Measurements from ENCODE around the gene ALG9.
A peak's percentile ranks its signal among the peaks of the same experiment; 100 is the strongest.

The ALG9 gene

GRCh38 chr11:111741751-111742150 lies 129.6 kb downstream of the ALG9 start:
- DNase-seq (ENCODE audit: low read depth, low spot score): no peak
- no peak overlapping the region for H3K27ac ChIP-seq

- H3K27ac ChIP-seq: no peak overlapping the region
- DNase-seq (ENCODE audit: low read depth, low spot score): no peak
Measured at GRCh38 chr11:111739299-111739698, 132.1 kb downstream of the ALG9 start.

DNA sequence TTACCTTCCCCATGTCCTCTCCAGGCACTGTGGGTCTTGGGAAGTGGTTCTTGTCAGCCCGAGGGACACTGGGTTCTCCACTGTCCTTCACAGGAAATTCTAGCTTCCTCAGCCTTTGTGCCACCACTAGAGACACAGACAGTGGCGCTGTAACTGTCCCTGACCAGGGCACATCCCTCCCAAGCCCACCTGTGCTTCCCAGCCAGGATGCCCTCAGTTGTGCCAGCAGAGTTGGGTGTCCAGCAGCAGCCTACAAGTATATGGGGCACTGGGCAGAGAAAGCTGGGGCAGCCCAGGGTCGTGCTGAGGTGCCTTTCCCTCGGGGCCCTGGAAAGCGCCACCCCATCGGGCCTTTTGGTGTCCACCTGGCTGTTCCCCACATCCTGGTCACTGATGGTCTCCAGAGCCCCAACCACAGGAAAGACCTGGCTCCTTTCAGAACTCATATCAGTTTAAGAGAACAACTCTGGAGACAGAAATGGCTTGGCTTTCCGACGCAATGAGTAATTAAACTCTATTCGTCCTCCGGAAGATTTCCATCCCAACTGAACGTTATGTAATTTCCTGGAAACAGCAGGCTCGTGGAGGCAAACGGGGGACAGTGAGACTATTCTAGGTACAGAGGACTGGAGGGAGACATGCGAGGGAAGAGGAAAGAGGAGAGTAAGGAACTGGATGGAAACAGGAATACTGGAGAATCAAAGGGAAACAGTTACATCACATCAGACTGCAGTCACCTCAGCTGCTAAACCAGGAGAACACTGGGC lies 133.8 kb downstream of the ALG9 start:
- H3K27ac ChIP-seq: no peak overlapping the region
- DNase-seq (ENCODE audit: low read depth, low spot score): no peak

DNA sequence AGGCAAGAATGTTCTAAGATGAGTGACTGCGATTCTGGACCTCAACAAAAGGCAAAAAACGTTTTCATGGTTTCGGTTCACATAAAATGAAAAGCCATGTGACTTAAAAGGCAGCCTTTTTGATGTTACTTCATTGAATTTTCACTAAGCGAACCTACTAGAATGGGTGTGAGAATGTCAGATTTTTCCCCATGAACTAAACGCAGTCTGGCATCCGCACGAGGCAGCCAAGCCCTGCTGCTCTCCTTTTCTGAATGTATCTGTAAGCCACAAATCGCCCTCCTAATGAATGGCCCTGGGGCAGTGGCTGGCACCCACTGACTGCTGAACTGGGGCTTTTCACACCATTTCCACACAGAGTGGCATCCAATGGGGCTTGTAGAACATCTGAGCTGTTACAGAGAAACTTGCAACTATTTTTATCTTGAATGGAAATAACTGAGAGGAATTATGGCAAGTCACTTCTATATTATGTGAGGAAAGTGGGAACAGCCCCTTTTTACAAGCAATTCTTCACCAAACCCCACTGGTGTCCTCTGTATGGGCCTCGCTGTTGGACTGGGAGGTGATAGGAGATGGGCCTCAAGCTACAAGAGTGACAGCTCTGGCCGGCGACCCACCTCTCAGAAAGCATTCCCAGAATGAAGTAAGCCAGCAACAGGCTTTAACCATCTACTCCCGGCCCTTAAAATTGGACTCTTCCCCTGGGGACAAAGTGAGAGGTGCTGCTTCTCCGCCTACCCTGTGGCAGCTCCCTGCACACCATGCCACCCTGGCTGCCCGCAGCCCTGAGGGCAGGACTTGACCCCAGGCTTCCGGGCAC lies 134.5 kb downstream of the ALG9 start:
- DNase-seq (ENCODE audit: low read depth, low spot score): no peak
- peak overlapping the region; percentile 64 for H3K27ac ChIP-seq

Measured in epithelial cell of prostate (primary cell).